Measurements from ENCODE around the gene TRABD2B. TPM values are rescaled to one million over a fixed set of nuclear protein-coding genes. Genes with fewer than 3 reads are reported as not detected.

Gene TRABD2B
- total RNA-seq, 1 donor: under 0.01 TPM

DNA sequence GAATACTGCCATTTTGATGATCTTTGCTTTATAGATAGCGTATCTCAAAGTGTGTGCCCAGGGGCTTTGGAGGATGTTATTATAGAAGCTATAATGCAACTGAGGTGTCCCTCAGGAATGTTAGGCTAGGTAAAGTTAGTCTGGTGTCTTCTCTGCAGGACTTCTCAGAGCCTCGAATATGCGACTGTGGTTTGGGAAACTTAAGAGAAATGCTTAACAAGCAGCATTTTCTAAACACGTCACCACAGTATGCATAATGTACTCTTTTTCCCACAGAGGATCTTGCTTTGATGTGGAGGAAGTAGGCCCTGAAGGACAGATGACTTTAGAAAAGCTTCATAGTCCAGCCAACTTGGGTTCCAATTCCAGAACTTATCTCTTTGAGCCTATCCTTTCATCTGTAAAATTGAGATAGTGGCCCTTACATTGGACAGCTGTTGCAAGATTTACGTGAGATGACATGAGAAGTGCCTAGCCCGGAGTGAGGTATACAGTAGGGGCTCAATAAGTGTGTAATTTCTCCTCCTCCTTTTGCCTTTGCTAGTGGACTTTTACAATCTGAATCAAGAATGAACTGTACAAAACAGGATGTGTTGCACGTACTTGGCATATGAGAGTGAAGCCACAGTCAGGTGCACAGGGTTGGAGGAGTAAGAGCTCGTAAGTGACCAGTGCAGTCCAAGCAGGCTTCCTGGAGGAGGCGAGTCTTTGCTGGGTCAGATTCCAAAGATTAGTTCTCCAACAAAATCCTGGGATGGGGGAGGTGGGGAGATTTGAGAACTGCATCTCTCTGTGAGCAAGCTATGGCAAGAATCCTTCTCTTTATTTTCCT lies 29.7 kb upstream of the TRABD2B start:
- H3K27me3 ChIP-seq (ENCODE audit: insufficient read depth, low read length): peaks cover 8% of the 10 kb centered on the region
- H3K36me3 ChIP-seq (ENCODE audit: insufficient read depth, low read length): no peaks in the 10 kb centered on the region
- H3K9me3 ChIP-seq (ENCODE audit: low read depth, low read length): no peaks in the 10 kb centered on the region
- no peak overlapping the region for H3K4me3 ChIP-seq (ENCODE audit: insufficient read depth, low read length)
- H2AFZ ChIP-seq (ENCODE audit: low read length): no peak overlapping the region
- no peaks in the 10 kb centered on the region for H3K79me2 ChIP-seq (ENCODE audit: insufficient read depth, low read length)
- H4K20me1 ChIP-seq (ENCODE audit: insufficient read depth, low read length): no peaks in the 10 kb centered on the region
- H3K4me1 ChIP-seq (ENCODE audit: insufficient read depth, low read length): no peaks in the 10 kb centered on the region
- H3K27ac ChIP-seq (ENCODE audit: low read depth, low read length): no peak overlapping the region
- H3K4me2 ChIP-seq (ENCODE audit: insufficient read depth, low read length): no peak overlapping the region
- DNase-seq (ENCODE audit: insufficient read length, low spot score, missing footprints): no peak
- TF ChIP-seq, protein P1, sequence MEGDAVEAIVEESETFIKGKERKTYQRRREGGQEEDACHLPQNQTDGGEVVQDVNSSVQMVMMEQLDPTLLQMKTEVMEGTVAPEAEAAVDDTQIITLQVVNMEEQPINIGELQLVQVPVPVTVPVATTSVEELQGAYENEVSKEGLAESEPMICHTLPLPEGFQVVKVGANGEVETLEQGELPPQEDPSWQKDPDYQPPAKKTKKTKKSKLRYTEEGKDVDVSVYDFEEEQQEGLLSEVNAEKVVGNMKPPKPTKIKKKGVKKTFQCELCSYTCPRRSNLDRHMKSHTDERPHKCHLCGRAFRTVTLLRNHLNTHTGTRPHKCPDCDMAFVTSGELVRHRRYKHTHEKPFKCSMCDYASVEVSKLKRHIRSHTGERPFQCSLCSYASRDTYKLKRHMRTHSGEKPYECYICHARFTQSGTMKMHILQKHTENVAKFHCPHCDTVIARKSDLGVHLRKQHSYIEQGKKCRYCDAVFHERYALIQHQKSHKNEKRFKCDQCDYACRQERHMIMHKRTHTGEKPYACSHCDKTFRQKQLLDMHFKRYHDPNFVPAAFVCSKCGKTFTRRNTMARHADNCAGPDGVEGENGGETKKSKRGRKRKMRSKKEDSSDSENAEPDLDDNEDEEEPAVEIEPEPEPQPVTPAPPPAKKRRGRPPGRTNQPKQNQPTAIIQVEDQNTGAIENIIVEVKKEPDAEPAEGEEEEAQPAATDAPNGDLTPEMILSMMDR (IDR thresholded peaks at IDR 0.05; ENCODE audit: extremely low read depth, low read depth, low read length): no peak

DNA sequence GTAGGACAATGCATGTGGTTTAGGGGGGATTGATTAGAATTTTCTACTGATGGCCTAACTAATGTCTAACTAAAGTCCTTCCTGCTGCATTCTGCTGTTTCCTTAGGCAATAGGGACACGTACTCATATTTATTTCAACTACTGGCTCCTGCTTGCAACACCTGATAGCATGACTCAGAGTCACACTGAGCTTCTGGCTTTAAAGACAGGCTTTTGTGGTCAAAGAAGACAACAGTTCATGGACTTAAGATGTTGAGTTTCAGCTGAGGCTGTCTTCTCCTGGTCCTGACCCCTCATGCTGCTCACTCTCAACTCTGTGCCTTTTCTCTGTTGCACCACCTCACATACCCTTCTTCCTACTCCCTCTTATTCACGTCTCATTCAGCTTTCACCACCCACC lies 29.1 kb upstream of the TRABD2B start:
- TF ChIP-seq, protein P1 (IDR thresholded peaks at IDR 0.05; ENCODE audit: extremely low read depth, low read depth, low read length): no peak

DNA sequence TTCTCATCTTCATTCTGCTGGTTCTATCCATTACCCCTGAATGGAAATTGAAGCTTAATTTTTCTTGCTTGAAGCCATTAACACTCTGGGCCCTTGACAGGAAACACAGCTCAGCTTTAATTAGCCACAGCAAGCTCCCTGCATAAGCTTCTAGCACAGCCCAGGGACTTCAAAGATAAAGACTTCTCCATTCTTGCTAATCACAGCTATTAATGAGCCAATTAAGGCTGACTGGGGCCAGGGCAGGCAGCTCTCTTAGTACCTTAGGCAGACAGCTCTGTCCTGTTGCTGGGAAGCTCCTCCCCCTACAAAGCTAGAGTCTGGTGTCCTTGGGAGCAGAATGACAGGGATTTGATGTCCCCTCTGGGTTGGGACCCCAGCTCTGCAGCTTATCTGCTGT lies 27.9 kb upstream of the TRABD2B start:
- no peaks in the 10 kb centered on the region for H3K36me3 ChIP-seq (ENCODE audit: insufficient read depth, low read length)
- H2AFZ ChIP-seq (ENCODE audit: low read length): no peak overlapping the region
- peaks cover 8% of the 10 kb centered on the region for H3K27me3 ChIP-seq (ENCODE audit: insufficient read depth, low read length)
- no peak overlapping the region for H3K27ac ChIP-seq (ENCODE audit: low read depth, low read length)
- H4K20me1 ChIP-seq (ENCODE audit: insufficient read depth, low read length): no peaks in the 10 kb centered on the region
- H3K4me1 ChIP-seq (ENCODE audit: insufficient read depth, low read length): no peaks in the 10 kb centered on the region
- no peak for DNase-seq (ENCODE audit: insufficient read length, low spot score, missing footprints)
- TF ChIP-seq, protein P1 (IDR thresholded peaks at IDR 0.05; ENCODE audit: extremely low read depth, low read depth, low read length): no peak
- no peaks in the 10 kb centered on the region for H3K79me2 ChIP-seq (ENCODE audit: insufficient read depth, low read length)
- H3K9me3 ChIP-seq (ENCODE audit: low read depth, low read length): no peaks in the 10 kb centered on the region
- no peak overlapping the region for H3K4me2 ChIP-seq (ENCODE audit: insufficient read depth, low read length)
- H3K4me3 ChIP-seq (ENCODE audit: insufficient read depth, low read length): no peak overlapping the region

More for the DNA sequence above, 29.1 kb upstream of the TRABD2B start:
- H3K27me3 ChIP-seq (ENCODE audit: insufficient read depth, low read length): peaks cover 8% of the 10 kb centered on the region
- no peaks in the 10 kb centered on the region for H3K4me1 ChIP-seq (ENCODE audit: insufficient read depth, low read length)
- H4K20me1 ChIP-seq (ENCODE audit: insufficient read depth, low read length): no peaks in the 10 kb centered on the region
- no peaks in the 10 kb centered on the region for H3K36me3 ChIP-seq (ENCODE audit: insufficient read depth, low read length)
- no peak overlapping the region for H3K4me3 ChIP-seq (ENCODE audit: insufficient read depth, low read length)
- H3K79me2 ChIP-seq (ENCODE audit: insufficient read depth, low read length): no peaks in the 10 kb centered on the region
- no peaks in the 10 kb centered on the region for H3K9me3 ChIP-seq (ENCODE audit: low read depth, low read length)
- no peak overlapping the region for H2AFZ ChIP-seq (ENCODE audit: low read length)
- no peak for DNase-seq (ENCODE audit: insufficient read length, low spot score, missing footprints)
- no peak overlapping the region for H3K27ac ChIP-seq (ENCODE audit: low read depth, low read length)
- H3K4me2 ChIP-seq (ENCODE audit: insufficient read depth, low read length): no peak overlapping the region

DNA sequence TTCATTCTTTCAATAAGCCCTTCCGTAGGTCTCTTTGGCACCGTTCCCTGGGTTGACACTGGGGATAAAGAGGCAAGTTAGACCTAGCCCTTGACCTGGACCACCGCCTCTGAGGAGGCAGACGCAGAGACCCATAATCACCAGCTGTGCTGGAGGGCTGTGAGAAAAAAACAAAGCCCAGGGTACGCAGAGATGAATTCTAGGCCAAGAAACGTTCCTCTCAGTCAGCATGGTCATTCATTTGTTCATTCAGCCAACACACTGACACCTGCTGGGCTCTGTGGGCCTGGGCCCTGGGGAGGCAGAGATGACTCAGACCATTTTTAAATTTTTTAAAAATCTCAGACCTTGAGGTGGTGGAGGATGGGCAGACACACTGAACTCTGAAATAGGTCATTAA lies 26.3 kb upstream of the TRABD2B start:
- H3K4me3 ChIP-seq (ENCODE audit: insufficient read depth, low read length): no peak overlapping the region
- H2AFZ ChIP-seq (ENCODE audit: low read length): no peak overlapping the region
- H3K27ac ChIP-seq (ENCODE audit: low read depth, low read length): no peak overlapping the region
- H4K20me1 ChIP-seq (ENCODE audit: insufficient read depth, low read length): no peaks in the 10 kb centered on the region
- no peaks in the 10 kb centered on the region for H3K4me1 ChIP-seq (ENCODE audit: insufficient read depth, low read length)
- H3K9me3 ChIP-seq (ENCODE audit: low read depth, low read length): no peaks in the 10 kb centered on the region
- H3K36me3 ChIP-seq (ENCODE audit: insufficient read depth, low read length): no peaks in the 10 kb centered on the region
- H3K79me2 ChIP-seq (ENCODE audit: insufficient read depth, low read length): no peaks in the 10 kb centered on the region
- TF ChIP-seq, protein P1 (IDR thresholded peaks at IDR 0.05; ENCODE audit: extremely low read depth, low read depth, low read length): no peak
- no peak for DNase-seq (ENCODE audit: insufficient read length, low spot score, missing footprints)
- H3K4me2 ChIP-seq (ENCODE audit: insufficient read depth, low read length): no peak overlapping the region
- H3K27me3 ChIP-seq (ENCODE audit: insufficient read depth, low read length): peaks cover 8% of the 10 kb centered on the region

Measured in osteoblast (primary cell).